AG08396 (cell line): ENCODE measurements around the gene GFAP.
"Not testable (repeated sequence)": the region's sequence is repeated elsewhere in the genome, so short reads cannot be mapped to it uniquely, and the experiment has no call there.

ENCODE experiments used
- DNase-seq: peaks from one replicate; pipeline ENCODE4 v3.0.0; 2012; ENCODE audit warnings: low spot score, mixed read lengths

GFAP gene

DNA sequence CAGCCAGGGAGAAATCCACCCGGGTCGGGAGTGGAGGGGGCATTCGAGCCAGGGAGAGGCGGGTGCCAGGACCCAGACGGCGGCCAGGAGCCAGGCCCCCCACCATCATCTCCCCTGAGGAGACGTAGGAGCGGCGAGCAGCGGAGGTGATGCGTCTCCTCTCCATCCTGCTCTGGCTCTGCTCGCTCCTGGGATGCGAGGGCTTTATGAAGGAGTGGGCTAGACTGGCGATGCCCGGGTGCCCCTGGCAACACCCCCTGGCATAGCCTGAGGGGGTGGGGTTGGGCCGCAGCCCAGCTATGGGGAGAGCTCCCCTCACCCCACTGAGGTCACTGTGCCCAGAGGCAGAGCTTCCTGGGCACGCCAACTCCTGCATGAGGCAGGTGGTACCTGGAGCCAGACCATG lies at the start of gene GFAP:
Gene GFAP (minus strand): TSS at position 180 of the 406 bp plus-strand sequence. CDS start 14 bp downstream, at position 166.
- no peak for DNase-seq

DNA sequence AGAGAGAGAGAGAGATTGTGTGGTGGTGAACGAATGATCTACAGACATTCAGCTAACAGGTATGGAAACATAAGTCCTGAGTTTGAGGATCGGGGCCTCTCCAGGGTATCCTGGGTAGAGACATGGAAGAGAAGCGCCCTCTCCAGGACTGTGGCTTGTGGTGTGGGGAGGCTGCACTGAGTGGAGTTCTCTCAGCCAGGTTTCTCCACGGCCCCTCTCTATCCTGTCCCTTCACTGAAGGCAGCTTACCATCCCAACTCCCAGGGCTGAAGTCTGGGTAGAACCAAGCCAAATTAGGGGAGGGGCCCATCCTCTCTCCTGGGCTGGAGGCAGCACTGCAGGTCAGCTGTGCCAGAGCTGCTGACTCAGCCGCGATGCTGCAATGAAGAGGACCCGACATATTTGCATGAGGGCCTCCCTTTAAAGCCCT lies 46.6 kb upstream of the GFAP start:
- no peak for DNase-seq

DNA sequence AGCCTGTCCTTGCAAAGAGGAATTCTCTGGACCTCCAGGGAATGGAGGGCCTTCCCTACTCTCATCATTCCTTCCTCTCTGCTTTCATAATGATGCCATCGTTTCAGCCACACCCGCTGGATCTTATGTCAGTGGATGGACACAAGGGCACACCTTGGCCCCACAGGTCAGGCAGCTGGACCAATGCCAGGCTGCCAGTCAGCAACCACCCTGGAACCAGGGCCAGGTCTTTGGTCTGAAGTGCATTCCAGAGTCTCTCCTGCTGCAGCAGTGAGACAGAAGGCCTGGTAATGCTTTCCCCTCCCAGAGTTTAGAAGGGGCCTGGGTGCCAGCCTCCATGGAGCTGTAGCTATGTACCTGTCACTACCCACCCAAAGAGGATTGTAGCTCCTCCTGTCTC lies 45.4 kb upstream of the GFAP start:
- DNase-seq = no peak

DNA sequence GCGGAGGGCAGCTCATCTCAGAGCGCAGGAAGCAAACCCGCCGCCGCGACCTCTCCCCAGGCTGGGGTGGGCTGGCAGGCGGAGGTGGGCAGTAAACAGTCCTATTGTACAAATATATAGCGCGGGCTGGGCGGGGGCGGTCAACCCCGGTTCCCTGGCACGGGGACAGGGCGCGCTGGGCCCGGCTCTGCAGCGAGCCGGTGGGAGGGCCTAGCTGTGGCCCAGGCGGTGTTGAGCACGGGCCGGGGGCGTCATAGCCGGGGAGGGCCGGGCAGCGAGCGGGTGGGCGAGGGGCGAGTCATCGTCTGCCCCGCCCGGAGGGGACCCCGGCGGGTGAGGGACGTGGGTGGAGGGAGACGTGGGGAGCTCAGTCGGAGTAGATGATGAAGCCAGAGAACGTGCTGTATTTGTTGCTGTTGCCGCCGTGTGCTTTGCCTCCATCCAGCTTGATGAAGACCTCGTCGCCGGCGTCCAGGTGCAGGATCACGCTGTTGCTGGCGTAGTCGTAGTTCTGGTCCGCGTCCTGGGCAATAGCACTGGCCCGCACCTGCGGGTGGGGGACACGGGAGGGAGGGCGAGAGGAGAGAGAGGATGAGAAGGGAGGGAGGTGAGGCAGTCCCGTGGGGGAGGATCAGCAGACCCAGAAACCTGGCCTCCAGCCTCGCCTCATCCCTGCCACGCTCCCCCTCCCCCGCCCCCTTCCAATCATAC lies 44.7 kb upstream of the GFAP start:
- no peak for DNase-seq

DNA sequence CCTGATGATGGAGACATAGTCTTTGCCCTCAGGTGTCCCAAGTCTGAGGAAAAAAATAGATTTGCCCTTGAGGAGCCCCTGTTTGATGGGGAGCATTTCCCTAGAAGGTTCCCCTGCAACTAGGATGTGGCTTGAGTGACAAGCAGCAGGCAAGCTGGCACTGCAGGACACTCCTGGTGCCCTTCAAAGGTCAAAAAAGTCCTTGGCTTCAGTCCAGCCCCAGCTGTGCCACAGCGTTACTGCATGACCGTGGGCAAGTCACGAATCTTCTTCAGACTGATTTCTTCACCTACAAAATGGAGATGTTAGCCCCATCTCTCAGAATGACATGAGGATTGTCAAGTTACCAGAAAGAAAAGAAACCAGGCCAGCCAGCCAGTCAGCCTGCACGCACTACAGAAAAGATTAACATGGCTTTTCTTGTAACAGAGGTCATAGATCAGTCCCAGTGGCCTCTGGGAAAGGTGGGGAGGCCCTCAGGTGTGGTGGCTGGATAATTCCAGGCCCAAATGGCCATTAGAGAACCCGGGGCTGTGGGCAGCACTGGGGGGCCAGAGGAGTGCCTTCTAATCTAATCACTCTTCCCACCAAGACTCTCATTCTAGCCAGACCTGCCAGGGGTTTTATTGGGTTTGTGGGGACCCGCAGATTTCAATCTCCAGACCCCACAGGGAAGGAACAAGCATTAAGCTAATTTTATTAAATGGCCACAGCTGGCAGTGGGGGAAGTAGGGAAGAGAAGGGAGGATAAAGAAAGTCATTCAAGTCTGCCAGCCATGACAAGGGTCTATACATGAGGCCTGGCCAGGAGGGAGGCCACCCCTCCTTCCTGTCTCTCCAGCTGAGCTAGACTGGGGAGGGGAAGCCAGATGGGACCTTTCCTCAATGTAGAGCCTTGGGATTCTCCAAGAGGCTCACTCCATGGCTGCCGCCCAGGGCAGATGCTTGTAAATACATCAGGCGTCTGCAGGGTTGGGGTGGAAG lies 42.0 kb upstream of the GFAP start:
- no peak for DNase-seq

DNA sequence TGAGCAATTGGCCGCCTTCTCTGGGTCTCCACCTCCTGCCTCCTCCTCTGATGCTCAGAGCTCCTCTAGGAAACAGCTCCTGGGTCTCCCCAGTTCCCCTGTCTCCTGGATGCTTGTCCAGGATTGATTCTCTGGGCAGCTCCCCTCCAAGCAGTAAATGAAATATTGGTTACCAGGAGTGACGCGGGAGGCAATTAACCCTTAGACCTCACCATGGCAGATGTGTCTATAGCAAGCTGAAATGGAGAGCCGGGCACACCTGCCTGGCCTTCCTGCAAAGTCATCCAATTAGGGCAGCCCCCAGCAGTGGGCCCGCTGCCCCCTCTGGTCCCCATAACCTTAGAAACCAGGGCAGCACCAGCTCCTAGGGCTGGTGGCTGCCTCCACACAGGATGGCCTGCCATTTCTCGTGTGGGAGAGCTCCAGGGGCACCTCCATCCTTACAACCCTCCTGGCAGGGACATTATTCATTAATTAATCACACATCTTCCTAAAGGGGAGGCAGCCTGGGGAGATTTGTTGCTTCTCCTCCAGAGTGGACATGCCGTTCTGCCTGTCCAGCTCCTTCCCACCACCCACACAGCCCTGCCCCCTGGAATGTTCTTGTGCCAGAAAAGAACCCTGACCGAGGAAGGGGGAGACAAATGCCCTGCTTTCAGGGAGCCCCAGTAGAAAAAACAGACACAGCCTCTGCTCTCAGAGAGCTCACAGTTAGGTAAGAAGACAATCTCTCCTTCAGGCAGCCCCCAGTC lies 40.5 kb upstream of the GFAP start:
- no peak for DNase-seq

DNA sequence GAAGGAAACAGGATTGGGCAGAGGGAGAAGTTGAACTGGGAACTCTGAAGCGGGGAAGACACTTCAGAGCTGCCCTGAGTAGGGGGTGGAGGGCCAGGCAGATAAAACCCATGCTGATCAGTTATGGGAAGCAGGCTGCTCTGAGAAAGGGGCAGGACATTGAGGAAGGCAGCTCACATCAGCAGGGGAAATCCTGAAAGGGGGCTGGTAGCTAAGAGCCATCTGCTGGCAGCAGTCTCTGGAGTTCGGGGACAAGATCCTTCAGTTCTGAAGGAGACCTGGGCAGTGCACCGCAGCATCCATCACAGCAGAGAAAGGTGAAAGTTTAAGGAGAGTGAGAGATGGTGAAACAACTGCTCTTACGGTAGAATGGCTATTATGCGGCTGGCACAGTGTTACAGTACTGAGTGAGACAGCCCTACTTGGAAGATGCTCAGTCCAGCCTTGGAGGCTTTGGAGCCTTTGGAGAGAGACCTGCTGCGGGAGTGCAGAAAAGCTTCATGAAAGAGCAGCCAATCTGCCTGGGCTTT lies 37.7 kb upstream of the GFAP start:
- no peak for DNase-seq

DNA sequence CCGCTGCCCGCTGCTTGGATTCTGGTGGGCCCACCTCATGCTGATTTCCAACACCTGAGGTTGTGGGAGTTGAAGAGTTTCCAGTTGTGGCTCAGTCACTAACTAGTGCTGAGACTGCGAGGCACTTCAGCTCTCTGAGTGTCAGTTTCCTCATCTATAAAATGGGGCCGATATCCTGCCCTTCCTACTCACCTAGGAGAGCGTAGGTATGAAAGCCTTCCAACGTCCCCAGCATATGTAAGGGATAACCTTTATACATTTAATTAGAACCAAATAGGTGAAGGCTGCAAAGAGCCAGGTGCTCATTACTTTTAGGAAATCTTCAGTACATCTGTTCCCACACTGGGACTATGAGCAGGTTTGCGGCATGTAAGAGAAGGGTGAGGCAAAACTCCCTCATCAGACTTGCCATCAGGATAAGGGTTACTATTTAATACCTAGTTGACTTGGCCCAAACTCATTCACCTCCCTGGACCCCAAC lies 33.1 kb upstream of the GFAP start:
- no peak for DNase-seq

DNA sequence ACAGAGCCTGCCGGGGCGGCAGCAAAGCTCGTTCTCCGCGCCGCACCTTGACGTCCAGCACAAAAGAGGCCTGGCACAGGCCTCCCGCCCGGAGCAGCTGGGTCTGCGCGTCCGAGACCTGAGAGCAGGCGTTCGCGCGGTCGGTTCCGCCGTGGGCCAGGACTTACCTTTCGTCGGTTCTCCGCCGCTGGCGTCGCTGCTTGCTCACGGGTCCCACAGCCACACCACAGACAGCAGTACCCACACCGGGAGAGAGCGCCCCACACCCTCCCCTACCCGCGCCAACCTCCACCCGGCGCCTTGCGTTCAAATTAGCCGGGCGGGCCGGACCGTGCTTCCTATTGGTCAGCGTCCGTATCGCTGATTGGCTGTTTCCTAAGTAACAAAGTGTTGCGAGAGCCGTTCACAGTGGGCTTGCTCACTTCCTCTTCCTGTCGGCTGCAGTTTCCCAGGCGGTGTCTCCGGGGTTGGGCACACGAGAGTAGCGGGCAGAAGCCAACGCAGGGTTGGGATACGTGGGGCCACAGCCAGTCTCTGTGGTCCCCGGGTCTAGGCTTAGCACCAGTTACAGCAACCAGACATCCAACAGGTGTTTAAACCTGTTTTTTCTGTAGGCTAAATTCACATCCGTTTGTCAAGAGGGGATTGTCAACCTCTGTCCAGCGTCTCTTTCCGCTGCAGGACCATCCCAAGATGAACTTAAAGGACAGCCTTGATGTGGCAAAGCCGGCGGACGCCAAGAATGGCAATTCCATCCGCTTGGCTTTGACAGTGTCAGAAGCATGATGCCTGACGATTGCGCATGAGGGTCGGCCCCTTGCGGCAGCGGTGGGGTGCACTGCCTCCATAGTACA lies 32.4 kb upstream of the GFAP start, which contains the start of gene KIF18B:
Gene KIF18B (minus strand): TSS at position 313 of the 854 bp plus-strand sequence. CDS start 11,429 bp downstream, outside the sequence.
- DNase-seq = peak; percentile 99

DNA sequence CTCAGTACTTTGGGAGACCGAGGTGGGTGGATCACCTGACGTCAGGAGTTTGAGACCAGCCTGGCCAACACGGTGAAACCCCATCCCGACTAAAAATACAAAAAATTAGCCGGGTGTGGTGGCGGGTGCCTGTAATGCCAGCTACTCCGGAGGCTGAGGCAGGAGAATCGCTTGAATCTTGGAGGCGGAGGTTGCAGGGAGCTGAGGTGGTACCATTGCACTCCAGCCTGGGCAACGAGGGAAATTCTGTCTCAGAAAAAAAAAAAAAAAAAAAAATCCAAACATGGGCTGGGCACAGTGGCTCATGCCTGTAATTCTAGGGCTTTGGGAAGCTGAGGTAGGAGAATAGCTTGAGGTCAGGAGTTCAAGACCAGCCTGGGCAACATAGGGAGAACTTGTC lies 30.4 kb upstream of the GFAP start:
- DNase-seq = not testable (repeated sequence)

DNA sequence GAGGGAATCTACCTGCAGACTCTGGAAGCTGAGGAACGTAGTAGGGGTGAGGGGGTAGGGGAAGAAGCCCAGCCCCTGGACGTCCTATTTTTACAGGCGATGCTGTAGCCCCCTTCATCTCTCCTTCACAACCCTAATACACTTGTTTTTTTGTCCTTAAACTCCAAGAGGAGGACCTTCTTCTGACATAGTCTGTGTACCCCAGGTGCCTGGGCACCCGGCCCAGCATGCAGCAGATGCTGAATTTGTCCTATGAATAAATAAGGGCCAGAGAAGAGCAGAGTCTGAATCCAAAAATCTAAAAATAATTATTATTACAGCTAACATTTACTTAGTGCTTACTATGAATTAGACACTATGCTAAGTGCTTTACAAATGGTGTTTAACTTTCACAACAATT lies 27.2 kb upstream of the GFAP start:
- no peak for DNase-seq

DNA sequence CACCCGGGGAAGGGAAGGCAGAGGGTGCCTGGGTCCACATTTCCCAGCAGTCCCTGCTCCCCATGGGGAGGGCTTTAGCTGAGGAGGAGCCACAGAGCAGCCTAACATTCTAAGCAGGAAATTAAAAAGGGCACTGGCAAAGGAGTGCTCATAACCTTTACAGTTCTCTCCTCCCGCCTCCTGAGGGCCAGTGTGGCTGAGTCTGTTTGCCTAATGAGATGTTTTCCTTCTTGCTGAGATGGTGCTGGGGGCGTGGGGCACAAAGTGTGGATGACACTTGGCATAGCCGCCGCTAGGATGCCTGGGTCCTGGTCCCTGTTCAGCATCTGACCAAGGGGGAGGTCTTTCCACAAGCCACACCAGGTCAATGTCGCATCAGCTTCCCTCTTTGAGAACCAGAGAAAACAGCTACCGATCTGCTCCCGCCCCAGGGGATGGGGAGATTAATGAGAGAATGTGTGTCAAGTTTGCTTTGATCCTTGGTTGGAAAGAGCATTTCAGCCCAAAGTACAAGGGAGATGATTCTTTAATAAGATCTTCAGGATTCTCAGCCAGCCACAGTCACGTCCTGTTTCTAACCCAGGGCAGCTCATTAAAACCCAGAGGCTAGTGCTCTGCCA lies 26.5 kb upstream of the GFAP start:
- DNase-seq = no peak

DNA sequence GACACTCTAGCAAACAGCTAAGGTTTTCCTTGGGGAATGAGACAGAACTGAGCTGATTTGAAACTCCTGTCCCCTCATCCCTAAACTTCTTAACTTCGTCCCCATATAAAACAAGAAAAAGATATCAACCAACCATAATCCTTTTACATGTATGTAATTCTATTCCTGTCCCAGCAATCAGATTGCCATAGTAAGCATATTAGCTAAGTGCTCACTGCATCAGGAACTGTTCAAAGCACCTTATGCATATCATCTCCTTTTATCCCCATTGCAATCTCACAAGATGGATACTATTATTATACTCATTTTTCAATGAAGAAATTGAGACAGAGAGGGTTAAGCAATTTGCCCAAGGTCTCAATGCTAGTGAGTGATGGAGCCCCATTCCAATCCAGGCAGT lies 25.5 kb upstream of the GFAP start:
- DNase-seq = no peak

DNA sequence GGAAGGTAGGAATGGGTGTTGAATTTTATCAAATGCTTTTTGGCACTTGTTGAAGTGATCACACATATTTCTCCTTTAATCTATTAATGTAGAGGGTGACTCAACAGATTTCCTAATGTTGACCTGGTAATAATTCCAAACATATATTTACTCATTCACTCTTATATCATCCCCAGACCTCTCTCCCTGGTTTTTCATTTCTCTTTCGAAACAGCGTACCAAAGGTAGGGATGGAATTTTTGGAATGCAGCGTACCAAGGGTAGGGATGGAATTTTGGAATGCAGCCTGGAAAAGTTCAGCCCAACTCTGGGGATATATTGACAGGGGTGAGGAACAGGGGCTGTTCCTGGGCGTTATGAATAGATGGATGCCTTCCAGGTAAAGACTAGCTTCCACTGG lies 25.0 kb upstream of the GFAP start:
- DNase-seq = no peak

DNA sequence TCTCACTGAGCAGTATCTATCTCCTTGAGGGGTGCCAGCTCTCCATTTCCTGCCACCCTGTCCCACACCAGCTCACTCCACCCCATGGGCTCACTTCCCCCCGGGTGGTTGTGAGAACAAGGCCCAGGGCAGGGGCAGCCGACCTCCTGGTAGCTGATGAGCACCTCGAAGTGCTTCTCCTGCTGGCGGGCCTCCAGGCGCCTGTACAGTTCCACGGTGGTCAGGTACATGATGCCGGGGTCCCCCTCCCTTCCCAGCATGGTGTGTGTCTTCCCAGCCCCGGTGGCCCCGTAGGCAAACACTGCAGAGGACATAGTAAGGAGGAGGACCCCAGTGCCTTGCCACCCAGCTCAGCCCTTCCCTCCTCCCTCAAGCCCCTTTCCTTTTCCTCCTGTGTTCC lies 19.8 kb upstream of the GFAP start:
- no peak for DNase-seq

DNA sequence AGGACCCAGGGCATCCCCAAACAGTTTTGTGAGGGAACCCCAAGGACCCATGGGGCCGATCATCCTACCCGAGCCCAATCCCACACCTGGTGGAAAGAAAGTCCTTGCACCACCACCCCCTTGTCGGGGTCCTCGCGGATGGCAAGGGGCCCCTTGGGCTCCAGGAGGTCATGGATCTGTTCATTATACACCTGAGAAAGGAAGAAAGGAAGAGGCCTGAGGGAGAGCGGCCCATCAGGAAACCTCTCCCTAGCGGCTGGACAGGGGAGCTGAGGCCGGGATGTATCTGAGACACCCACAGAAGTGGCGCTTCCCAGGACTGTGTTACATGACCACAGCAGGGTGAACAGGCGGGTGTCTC lies 19.4 kb upstream of the GFAP start:
- no peak for DNase-seq

DNA sequence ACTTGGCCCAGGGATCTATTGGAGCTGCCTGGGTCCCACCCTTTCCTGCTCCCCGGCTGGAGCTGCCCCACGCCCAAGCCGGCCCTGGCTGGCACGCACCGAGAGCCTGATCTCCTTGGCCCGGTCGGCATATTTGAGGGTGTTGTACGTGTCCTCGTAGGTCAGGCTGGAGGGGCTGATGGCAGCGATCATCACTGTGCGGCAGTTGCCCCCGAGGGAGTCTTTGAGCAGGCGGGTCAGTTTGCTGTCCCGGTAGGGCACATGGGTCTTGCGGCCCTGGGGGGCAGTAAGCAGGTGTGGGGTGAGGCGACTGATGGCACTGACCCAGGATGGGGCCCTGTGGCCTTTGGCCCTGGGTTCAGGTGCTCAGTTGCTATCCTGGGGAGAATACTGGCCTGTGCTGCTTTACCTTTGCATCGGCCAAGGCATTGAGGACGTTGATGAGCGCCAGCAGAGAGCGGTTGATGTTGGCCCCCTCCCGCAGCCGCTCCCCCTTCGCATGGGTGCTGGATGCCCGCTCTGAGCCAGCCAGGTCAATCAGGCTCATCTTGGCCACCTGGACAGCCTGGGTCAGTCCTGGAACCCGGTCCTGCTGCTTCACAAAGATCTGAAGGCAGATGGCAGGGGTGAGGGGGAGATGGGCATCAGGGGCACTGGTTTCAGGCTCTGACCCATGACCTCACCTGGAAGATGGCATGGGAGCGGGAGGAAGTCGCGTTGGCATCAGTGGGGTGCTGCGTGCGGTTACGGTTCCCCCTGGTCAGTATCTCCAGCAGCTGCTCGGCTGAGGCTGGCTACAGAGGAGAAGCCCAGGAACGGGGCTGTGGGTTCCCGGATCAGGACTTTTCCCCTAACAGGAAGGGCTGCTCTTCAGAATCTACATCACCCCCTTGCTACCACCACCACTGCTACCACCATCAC lies 18.8 kb upstream of the GFAP start:
- no peak for DNase-seq

DNA sequence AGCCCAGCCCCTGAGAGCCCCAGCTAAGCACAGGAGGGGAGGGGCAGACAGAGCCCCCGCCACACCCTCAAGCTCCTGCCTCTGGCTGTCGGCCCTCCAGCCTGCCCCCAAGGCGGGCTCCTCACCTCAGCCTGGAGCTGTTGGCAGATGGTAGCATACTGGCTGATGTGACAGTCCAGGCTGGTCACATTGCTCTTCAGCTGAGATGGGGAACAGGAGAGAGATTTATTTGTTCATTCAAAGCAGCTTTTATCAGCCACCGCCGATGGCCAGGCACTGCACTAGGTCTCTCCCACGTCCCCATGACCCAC lies 17.4 kb upstream of the GFAP start:
- no peak for DNase-seq

DNA sequence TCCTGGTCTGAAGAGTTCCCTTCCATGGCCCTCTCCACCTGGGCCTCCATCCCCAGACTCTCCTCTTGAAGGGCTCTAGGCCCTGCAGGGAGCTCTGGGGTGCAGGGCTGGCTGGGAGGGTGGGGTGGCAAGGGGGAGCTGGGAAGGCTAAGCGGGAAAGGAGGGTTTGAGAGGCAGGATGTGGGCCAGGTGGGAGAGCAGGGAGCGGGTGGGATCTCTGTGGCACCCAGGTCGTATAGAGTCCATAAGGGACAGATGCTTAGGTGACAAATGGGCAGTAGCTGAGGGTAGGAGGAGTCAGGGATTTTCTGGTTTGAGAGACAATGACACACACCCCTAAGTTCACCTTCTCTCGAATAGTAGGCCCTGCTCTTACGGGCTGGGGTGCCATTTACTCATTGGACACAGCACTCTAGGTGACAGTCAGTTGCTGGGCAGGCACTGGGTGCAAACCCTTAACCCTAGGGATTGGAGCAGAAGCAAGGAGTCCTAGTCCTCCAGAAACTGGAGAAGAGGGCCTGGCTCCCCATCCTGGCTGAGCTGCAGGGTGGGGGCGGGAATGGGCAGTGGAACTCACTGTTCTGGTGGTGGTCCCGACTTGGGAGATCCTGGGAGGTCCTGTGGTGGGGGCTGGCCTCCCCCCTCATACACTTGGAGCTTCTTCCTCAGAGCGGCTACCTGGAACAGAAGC lies 16.9 kb upstream of the GFAP start:
- DNase-seq = no peak
